PC-9 (cell line): ENCODE data around the gene PTEN.

Source experiments
- EZH2 ChIP-seq: fragments of 200-600 bp; sonication (generic); IDR thresholded peaks from 2 replicates; pipeline ENCODE4 v1.8.0; 2017; ENCODE audit warnings: antibody characterized with exemption, low read depth
- TF ChIP-seq, protein P1 (sequence below): fragments of 200-600 bp; sonication (generic); conservative IDR thresholded peaks from 2 replicates; pipeline ENCODE4 v1.6.1; 2017; ENCODE audit warnings: mixed run types, antibody characterized with exemption, mild to moderate bottlenecking, moderate library complexity

DNA sequence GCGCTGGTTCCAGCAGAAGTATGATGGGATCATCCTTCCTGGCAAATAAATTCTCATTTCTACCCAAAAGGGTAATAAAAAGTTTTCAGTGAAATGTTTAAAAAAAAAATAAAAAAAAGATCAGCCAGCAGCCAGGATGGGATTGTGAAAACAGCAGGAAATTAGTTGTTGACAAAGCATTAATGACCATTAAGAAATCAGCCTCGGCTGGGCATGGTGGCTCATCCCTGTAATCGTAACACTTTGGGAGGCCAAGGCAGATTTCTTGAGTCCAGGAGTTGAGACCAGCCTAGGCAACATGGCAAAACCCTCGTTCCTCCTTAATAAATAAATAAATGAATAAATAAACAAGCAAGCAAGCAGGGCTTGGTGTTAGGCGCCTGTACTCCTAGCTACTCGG is 82.6 kb downstream of the PTEN start:
- TF ChIP-seq, protein P1, sequence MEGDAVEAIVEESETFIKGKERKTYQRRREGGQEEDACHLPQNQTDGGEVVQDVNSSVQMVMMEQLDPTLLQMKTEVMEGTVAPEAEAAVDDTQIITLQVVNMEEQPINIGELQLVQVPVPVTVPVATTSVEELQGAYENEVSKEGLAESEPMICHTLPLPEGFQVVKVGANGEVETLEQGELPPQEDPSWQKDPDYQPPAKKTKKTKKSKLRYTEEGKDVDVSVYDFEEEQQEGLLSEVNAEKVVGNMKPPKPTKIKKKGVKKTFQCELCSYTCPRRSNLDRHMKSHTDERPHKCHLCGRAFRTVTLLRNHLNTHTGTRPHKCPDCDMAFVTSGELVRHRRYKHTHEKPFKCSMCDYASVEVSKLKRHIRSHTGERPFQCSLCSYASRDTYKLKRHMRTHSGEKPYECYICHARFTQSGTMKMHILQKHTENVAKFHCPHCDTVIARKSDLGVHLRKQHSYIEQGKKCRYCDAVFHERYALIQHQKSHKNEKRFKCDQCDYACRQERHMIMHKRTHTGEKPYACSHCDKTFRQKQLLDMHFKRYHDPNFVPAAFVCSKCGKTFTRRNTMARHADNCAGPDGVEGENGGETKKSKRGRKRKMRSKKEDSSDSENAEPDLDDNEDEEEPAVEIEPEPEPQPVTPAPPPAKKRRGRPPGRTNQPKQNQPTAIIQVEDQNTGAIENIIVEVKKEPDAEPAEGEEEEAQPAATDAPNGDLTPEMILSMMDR = no peak
- no peak for TF ChIP-seq EZH2
